Measurements from ENCODE around the gene HPCAL1. TPM values are rescaled to one million over a fixed set of nuclear protein-coding genes. Genes with fewer than 3 reads are reported as not detected.

The HPCAL1 gene
- total RNA-seq, 1 experiment from 2014 or later: 22.0 TPM

- DNase-seq: peak; percentile 58
- no peaks in the 10 kb centered on the region for H3K27me3 ChIP-seq (ENCODE audit: control insufficient read depth, insufficient read depth, low read length)
- H3K4me3 ChIP-seq (ENCODE audit: insufficient read depth, low read depth, low read length): no peak overlapping the region
- no peaks in the 10 kb centered on the region for H3K36me3 ChIP-seq (replicated peaks; ENCODE audit: control insufficient read depth, insufficient read depth, low read length)
These were observed 22.8 kb downstream of the HPCAL1 start for GRCh38 chr2:10325278-10326145.

- Histone ChIP-seq H3K27me3 (ENCODE audit: control insufficient read depth, insufficient read depth, low read length) (no peaks in the 10 kb centered on the region), H3K4me3 (ENCODE audit: insufficient read depth, low read depth, low read length) (no peak overlapping the region)
- no peak for DNase-seq
These were observed 23.5 kb downstream of the HPCAL1 start for GRCh38 chr2:10326151-10326616.

GRCh38 chr2:10326707-10327594, 24.2 kb downstream of the HPCAL1 start:
- H3K4me3 ChIP-seq (ENCODE audit: insufficient read depth, low read depth, low read length): no peak overlapping the region
- DNase-seq: peak; percentile 64
- H3K36me3 ChIP-seq (replicated peaks; ENCODE audit: control insufficient read depth, insufficient read depth, low read length): no peaks in the 10 kb centered on the region
- H3K27me3 ChIP-seq (ENCODE audit: control insufficient read depth, insufficient read depth, low read length): no peaks in the 10 kb centered on the region

More at GRCh38 chr2:10326151-10326616, 23.5 kb downstream of the HPCAL1 start:
- H3K36me3 ChIP-seq (replicated peaks; ENCODE audit: control insufficient read depth, insufficient read depth, low read length): no peaks in the 10 kb centered on the region

- no peak for DNase-seq
- Histone ChIP-seq H3K4me3 (ENCODE audit: insufficient read depth, low read depth, low read length) (no peak overlapping the region), H3K36me3 (replicated peaks; ENCODE audit: control insufficient read depth, insufficient read depth, low read length) (no peaks in the 10 kb centered on the region), H3K27me3 (ENCODE audit: control insufficient read depth, insufficient read depth, low read length) (no peaks in the 10 kb centered on the region)
These were observed 25.4 kb downstream of the HPCAL1 start for GRCh38 chr2:10327896-10328669.

GRCh38 chr2:10328670-10329579, 26.2 kb downstream of the HPCAL1 start:
- no peaks in the 10 kb centered on the region for H3K27me3 ChIP-seq (ENCODE audit: control insufficient read depth, insufficient read depth, low read length)
- no peak overlapping the region for H3K4me3 ChIP-seq (ENCODE audit: insufficient read depth, low read depth, low read length)
- no peaks in the 10 kb centered on the region for H3K36me3 ChIP-seq (replicated peaks; ENCODE audit: control insufficient read depth, insufficient read depth, low read length)
- DNase-seq: no peak

- Histone ChIP-seq H3K36me3 (replicated peaks; ENCODE audit: control insufficient read depth, insufficient read depth, low read length) (no peaks in the 10 kb centered on the region), H3K4me3 (ENCODE audit: insufficient read depth, low read depth, low read length) (no peak overlapping the region), H3K27me3 (ENCODE audit: control insufficient read depth, insufficient read depth, low read length) (no peaks in the 10 kb centered on the region)
- no peak for DNase-seq
These were observed 26.8 kb downstream of the HPCAL1 start for GRCh38 chr2:10329580-10329879.

- Histone ChIP-seq H3K36me3 (replicated peaks; ENCODE audit: control insufficient read depth, insufficient read depth, low read length) (no peaks in the 10 kb centered on the region), H3K4me3 (ENCODE audit: insufficient read depth, low read depth, low read length) (no peak overlapping the region), H3K27me3 (ENCODE audit: control insufficient read depth, insufficient read depth, low read length) (no peaks in the 10 kb centered on the region)
- DNase-seq: no peak
These were observed 27.4 kb downstream of the HPCAL1 start for GRCh38 chr2:10329880-10330699.

GRCh38 chr2:10330700-10331026, 28.0 kb downstream of the HPCAL1 start:
- DNase-seq: no peak
- H3K4me3 ChIP-seq (ENCODE audit: insufficient read depth, low read depth, low read length): no peak overlapping the region
- H3K27me3 ChIP-seq (ENCODE audit: control insufficient read depth, insufficient read depth, low read length): no peaks in the 10 kb centered on the region
- no peaks in the 10 kb centered on the region for H3K36me3 ChIP-seq (replicated peaks; ENCODE audit: control insufficient read depth, insufficient read depth, low read length)

- DNase-seq: peak; percentile 73
- Histone ChIP-seq H3K4me3 (ENCODE audit: insufficient read depth, low read depth, low read length) (no peak overlapping the region), H3K36me3 (replicated peaks; ENCODE audit: control insufficient read depth, insufficient read depth, low read length) (no peaks in the 10 kb centered on the region)
These were observed 28.5 kb downstream of the HPCAL1 start for GRCh38 chr2:10331027-10331701.

GRCh38 chr2:10331702-10332401, 29.1 kb downstream of the HPCAL1 start:
- H3K4me3 ChIP-seq (ENCODE audit: insufficient read depth, low read depth, low read length): no peak overlapping the region
- DNase-seq: no peak

More at GRCh38 chr2:10331027-10331701, 28.5 kb downstream of the HPCAL1 start:
- H3K27me3 ChIP-seq (ENCODE audit: control insufficient read depth, insufficient read depth, low read length): no peaks in the 10 kb centered on the region

GRCh38 chr2:10332402-10333246, 29.9 kb downstream of the HPCAL1 start:
- no peaks in the 10 kb centered on the region for H3K27me3 ChIP-seq (ENCODE audit: control insufficient read depth, insufficient read depth, low read length)
- no peaks in the 10 kb centered on the region for H3K36me3 ChIP-seq (replicated peaks; ENCODE audit: control insufficient read depth, insufficient read depth, low read length)
- DNase-seq: peak; percentile 67
- no peak overlapping the region for H3K4me3 ChIP-seq (ENCODE audit: insufficient read depth, low read depth, low read length)

More at GRCh38 chr2:10331702-10332401, 29.1 kb downstream of the HPCAL1 start:
- H3K27me3 ChIP-seq (ENCODE audit: control insufficient read depth, insufficient read depth, low read length): no peaks in the 10 kb centered on the region
- no peaks in the 10 kb centered on the region for H3K36me3 ChIP-seq (replicated peaks; ENCODE audit: control insufficient read depth, insufficient read depth, low read length)
